ENCODE results near the gene FAM110D. TPM values are rescaled to one million over a fixed set of nuclear protein-coding genes. Genes with fewer than 3 reads are reported as not detected.

FAM110D gene
- total and polyA plus RNA-seq, 2 donors (not counting 3 experiments of a cell fraction or from before 2014, with no cell fraction given), result 2.6 to 5.1 TPM

DNA sequence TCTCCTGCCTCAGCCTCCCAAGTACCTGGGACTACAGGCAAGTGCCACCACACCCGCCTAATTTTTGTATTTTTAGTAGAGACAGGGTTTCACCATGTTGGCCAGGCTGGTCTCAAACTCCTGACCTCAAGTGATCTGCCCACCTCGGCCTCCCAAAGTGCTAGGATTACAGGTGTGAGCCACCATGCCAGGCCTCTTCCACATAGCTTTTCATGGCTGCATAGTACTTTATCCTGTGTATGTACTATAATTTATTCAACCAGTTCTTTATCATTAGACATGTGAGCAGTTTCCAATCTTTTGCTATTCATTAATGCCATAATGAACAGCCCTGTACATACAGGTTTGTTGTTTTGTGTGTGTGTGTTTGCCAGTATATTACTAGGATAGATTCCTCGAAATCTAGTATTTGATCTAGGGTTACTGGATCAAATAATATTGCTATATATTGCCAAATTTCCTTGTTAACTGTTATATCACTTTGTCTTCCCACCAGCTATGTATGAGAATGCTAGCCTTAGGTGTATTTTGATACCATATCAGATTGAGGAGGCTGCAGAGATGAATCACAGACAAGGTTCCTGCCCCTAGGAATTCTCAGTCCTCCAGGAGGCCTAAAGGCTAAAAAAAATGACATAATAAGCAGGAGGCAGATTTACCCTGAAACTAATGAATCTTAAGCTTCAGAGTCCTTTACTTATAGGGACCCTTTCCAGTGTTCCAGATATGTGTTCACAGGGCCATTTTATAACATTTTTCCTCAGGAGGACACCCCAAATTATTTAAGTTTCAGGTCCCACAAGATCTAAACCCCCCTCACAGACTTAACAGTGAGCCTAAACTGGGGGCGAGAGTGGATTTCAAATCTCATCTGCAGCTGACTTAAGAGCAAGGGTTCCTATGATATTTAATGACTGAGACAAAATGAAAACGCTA, 49.4 kb upstream of the FAM110D start:
- no peaks in the 10 kb centered on the region for H3K9me3 ChIP-seq (replicated peaks; ENCODE audit: control insufficient read depth, insufficient read depth, low read length)
- ChIA-PET POLR2A (no interaction called here), CTCF (interaction anchor here (0.7 to 1.6 kb wide), 2 partner anchors 35 to 68 kb away, joined by 3 to 21 read pairs; no protein-coding TSS in a partner anchor)
- no peaks in the 10 kb centered on the region for H3K27me3 ChIP-seq (ENCODE audit: control insufficient read depth in 2 of 2, insufficient read depth in 2 of 2, low read length in 2 of 2)
- no peak overlapping the region for H3K9ac ChIP-seq (replicated peaks; ENCODE audit: extremely low read depth, insufficient read depth, low read length)
- peaks cover 2% of the 10 kb centered on the region for H3K79me2 ChIP-seq (ENCODE audit: control insufficient read depth, insufficient read depth, low read length)
- H3K9me1 ChIP-seq (replicated peaks; ENCODE audit: control insufficient read depth, extremely low read depth, insufficient read depth, low read length), result no peaks in the 10 kb centered on the region
- no peak overlapping the region for H3K4me3 ChIP-seq (replicated peaks in 1 of 3; ENCODE audit: insufficient read depth in 1 of 3, low read depth in 1 of 3, low read length in 3 of 3)
- H3K36me3 ChIP-seq (ENCODE audit: control insufficient read depth in 2 of 2, extremely low read depth in 1 of 2, insufficient read depth in 2 of 2, low read length in 2 of 2), result no peaks in the 10 kb centered on the region
- H3K27ac ChIP-seq (ENCODE audit: insufficient read depth, low read depth, low read length), result no peak overlapping the region
- TF ChIP-seq GATA2 (IDR thresholded peaks at IDR 0.05; ENCODE audit: insufficient read depth, insufficient read length, low read depth, low read length), result no peak
- dilution Hi-C loops (cut with MboI; ENCODE audit: extremely low pct_ligation_motif_present, low sequenced_read_pairs), result no loop called here
- intact Hi-C loops (cut with micrococcal nuclease), result loop anchor here (2.0 to 10.0 kb wide), 2 partner anchors 205 to 285 kb away; no protein-coding TSS in a partner anchor
- H2AFZ ChIP-seq (ENCODE audit: low read depth, low read length), result no peak overlapping the region
- H3K4me1 ChIP-seq (ENCODE audit: control insufficient read depth, extremely low read depth, insufficient read depth, low read length), result peaks cover 15% of the 10 kb centered on the region
- FAIRE-seq (no peak), DNase-seq (ENCODE audit: low read depth, low spot score) (no peak)
- no TSS peak for BruUV-seq (replicated peaks)
- H4K20me1 ChIP-seq (replicated peaks; ENCODE audit: control insufficient read depth, extremely low read depth, insufficient read depth, low read length), result no peaks in the 10 kb centered on the region
- no peak overlapping the region for H3K4me2 ChIP-seq (ENCODE audit: insufficient read depth, low read length)

GRCh38 chr1:26110731-26111529, 47.9 kb upstream of the FAM110D start:
- ChIA-PET POLR2A (interaction anchor here (0.6 to 0.8 kb wide), 2 partner anchors 28 to 1366 kb away, joined by 3 to 4 read pairs; no protein-coding TSS in a partner anchor), CTCF (interaction anchor here (0.8 to 3.1 kb wide), 8 partner anchors 15 to 306 kb away, joined by 3 to 29 read pairs (median 8); partner anchors contain the start of genes CEP85 and ZNF593)
- Histone ChIP-seq H3K36me3 (ENCODE audit: control insufficient read depth in 2 of 2, extremely low read depth in 1 of 2, insufficient read depth in 2 of 2, low read length in 2 of 2) (no peaks in the 10 kb centered on the region), H3K27me3 (ENCODE audit: control insufficient read depth in 2 of 2, insufficient read depth in 2 of 2, low read length in 2 of 2) (no peaks in the 10 kb centered on the region), H3K9me1 (replicated peaks; ENCODE audit: control insufficient read depth, extremely low read depth, insufficient read depth, low read length) (no peaks in the 10 kb centered on the region), H3K4me2 (ENCODE audit: insufficient read depth, low read length) (peak overlapping the region; percentile 89), H3K9ac (replicated peaks; ENCODE audit: extremely low read depth, insufficient read depth, low read length) (peak overlapping the region; percentile 71), H3K79me2 (ENCODE audit: control insufficient read depth, insufficient read depth, low read length) (peaks cover 2% of the 10 kb centered on the region), H3K4me1 (ENCODE audit: control insufficient read depth, extremely low read depth, insufficient read depth, low read length) (peaks cover 11% of the 10 kb centered on the region), H4K20me1 (replicated peaks; ENCODE audit: control insufficient read depth, extremely low read depth, insufficient read depth, low read length) (no peaks in the 10 kb centered on the region), H3K27ac (ENCODE audit: insufficient read depth, low read depth, low read length) (peak overlapping the region; percentile 47), H2AFZ (ENCODE audit: low read depth, low read length) (peak overlapping the region; percentile 93), H3K9me3 (replicated peaks; ENCODE audit: control insufficient read depth, insufficient read depth, low read length) (no peaks in the 10 kb centered on the region), H3K4me3 (replicated peaks in 1 of 3; ENCODE audit: insufficient read depth in 1 of 3, low read depth in 1 of 3, low read length in 3 of 3) (peak overlapping the region; percentile 63 to 99 (median 75))
- no TSS peak for BruUV-seq (replicated peaks)
- intact Hi-C loops (cut with micrococcal nuclease), result loop anchor here (1.0 to 2.0 kb wide), 2 partner anchors 34 to 206 kb away; no protein-coding TSS in a partner anchor
- dilution Hi-C loops (cut with MboI; ENCODE audit: extremely low pct_ligation_motif_present, low sequenced_read_pairs), result no loop called here
- FAIRE-seq, result no peak
- peak; percentile 66 for DNase-seq (ENCODE audit: low read depth, low spot score)
- TF ChIP-seq CTCF (IDR thresholded peaks at IDR 0.05; ENCODE audit: extremely low read depth in 1 of 2, insufficient read depth in 1 of 2, low read depth in 1 of 2, low read length in 2 of 2) (no peak), EZH2 (IDR thresholded peaks at IDR 0.05; ENCODE audit: borderline replicate concordance, low read depth, low read length, severe bottlenecking) (no peak), POLR2AphosphoS5 (IDR thresholded peaks at IDR 0.05; ENCODE audit: insufficient read depth, low read depth, low read length) (peak; percentile 60), GATA2 (IDR thresholded peaks at IDR 0.05; ENCODE audit: insufficient read depth, insufficient read length, low read depth, low read length) (no peak), POLR2A (IDR thresholded peaks at IDR 0.05; ENCODE audit: low read depth, low read length) (peak; percentile 33), MAX (IDR thresholded peaks at IDR 0.05; ENCODE audit: insufficient read depth, insufficient read length) (no peak), JUN (IDR thresholded peaks at IDR 0.05; ENCODE audit: borderline replicate concordance, insufficient read depth, insufficient read length, low read depth) (no peak)

Data from endothelial cell of umbilical vein (primary cell).